HepG2 (cell line): ENCODE data around the gene TTC38. TPM values are rescaled to one million over a fixed set of nuclear protein-coding genes. Genes with fewer than 3 reads are reported as not detected.
A peak's percentile ranks its signal among the peaks of the same experiment; 100 is the strongest.

ENCODE experiments used
- ATAC-seq: fragments of 200-7000 bp; cut with Tn5 transposase; 3 replicates; pipeline ENCODE4 v1.9.1; 2020; ENCODE audit warnings: mild to moderate bottlenecking, moderate library complexity
- BruUV-seq: library from RNA; stranded (reverse); fragments of 400-500 nt; replicated peaks from 2 replicates; lab custom pipeline; 2021; lab: Mats Ljungman, UMichigan
- CTCF ChIA-PET: fragments of 300-600 bp; formaldehyde crosslinking; extraction: SDS; loops from one replicate; lab custom pipeline; 2021; ENCODE audit warnings: low total read pairs, inconsistent platforms, low intra/inter-chr PET ratio; lab: Yijun Ruan, JAX
- POLR2A ChIA-PET: fragments of 350-600 bp; sonication (Branson Sonifier 250); formaldehyde crosslinking; loops from one replicate; lab custom pipeline; 2020; ENCODE audit warnings: antibody characterized with exemption, inconsistent platforms; lab: Yijun Ruan, JAX
- DNase-seq: peaks from one replicate; pipeline ENCODE4 v3.0.0-alpha.2; 2015; ENCODE audit warnings: low spot score
- FAIRE-seq: peaks from 3 replicates; lab custom pipeline; 2011; peaks lifted over from hg19 to GRCh38; lab: Jason Lieb, UNC
- H2AFZ ChIP-seq: one replicate; pipeline ENCODE4 v1.6.1; 2011; ENCODE audit warnings: low read length, inconsistent platforms
- H3K27ac ChIP-seq: fragments of 300-600 bp; 3 replicates; pipeline ENCODE4 v1.8.0; 2011; ENCODE audit warnings: mixed run types, mild to moderate bottlenecking, mixed read lengths, low read length, inconsistent platforms; ENCODE audit not compliant: insufficient read depth; ENCODE audit errors: extremely low read length
- H3K27me3 ChIP-seq, 2 experiments: fragments of 200-600 bp in 1 of 2; 2 replicates in 1 of 2; 3 replicates in 1 of 2; pipeline versions ENCODE4 v1.6.0 to v1.8.0; 2011; ENCODE audit warnings: low read length in 2 of 2, mild to moderate bottlenecking in 2 of 2, moderate library complexity in 2 of 2, inconsistent platforms in 1 of 2; ENCODE audit not compliant: insufficient read depth in 2 of 2, control insufficient read depth in 1 of 2
- H3K36me3 ChIP-seq, 2 experiments: fragments of 200-600 bp in 1 of 2; replicated peaks in 1 of 2; 2 replicates in 1 of 2; 3 replicates in 1 of 2; pipeline versions ENCODE4 v1.5.1 to v1.8.0; 2011; ENCODE audit warnings: low read length in 2 of 2, inconsistent platforms in 1 of 2; ENCODE audit not compliant: insufficient read depth in 2 of 2, control insufficient read depth in 1 of 2
- H3K4me1 ChIP-seq: 2 replicates; pipeline ENCODE4 v1.5.1; 2012; ENCODE audit warnings: low read length, inconsistent platforms; ENCODE audit not compliant: insufficient read depth
- H3K4me2 ChIP-seq: 2 replicates; pipeline ENCODE4 v1.6.0; 2011; ENCODE audit warnings: low read depth, low read length, inconsistent platforms
- H3K4me3 ChIP-seq, 3 experiments: fragments of 200-600 bp in 1 of 3; sonication (generic), shearing (Covaris generic) in 1 of 3; replicated peaks in 1 of 3; 2 replicates each; pipeline ENCODE4 v1.5.1; 2011 to 2016; ENCODE audit warnings: low read length in 3 of 3, inconsistent platforms in 2 of 3, low read depth in 2 of 3, mild to moderate bottlenecking in 2 of 3, control low read depth in 1 of 3, mixed read lengths in 1 of 3; ENCODE audit not compliant: insufficient read depth in 1 of 3
- H3K79me2 ChIP-seq: one replicate; pipeline ENCODE4 v1.6.1; 2011; ENCODE audit warnings: low read length, inconsistent platforms; ENCODE audit not compliant: insufficient read depth
- H3K9ac ChIP-seq: 2 replicates; pipeline ENCODE4 v1.6.0; 2011; ENCODE audit warnings: mild to moderate bottlenecking, low read depth, low read length, inconsistent platforms; ENCODE audit not compliant: insufficient read depth
- H3K9me3 ChIP-seq: 2 replicates; pipeline ENCODE4 v1.5.1; 2012; ENCODE audit warnings: mild to moderate bottlenecking, low read length
- H4K20me1 ChIP-seq: 2 replicates; pipeline ENCODE4 v1.6.0; 2011; ENCODE audit warnings: inconsistent platforms, mild to moderate bottlenecking, low read length, moderate library complexity; ENCODE audit not compliant: insufficient read depth
- CBX5 ChIP-seq: sonication (generic); formaldehyde crosslinking; IDR thresholded peaks from 2 replicates; pipeline ENCODE4 v1.4.0; 2020; ENCODE audit warnings: missing genetic modification reagents, borderline replicate concordance
- CENPT ChIP-seq: sonication (generic); formaldehyde crosslinking; IDR thresholded peaks from 2 replicates; pipeline ENCODE4 v1.8.0; 2022; ENCODE audit warnings: low read depth, mild to moderate bottlenecking, moderate library complexity, missing genetic modification reagents
- DMAP1 ChIP-seq: IDR thresholded peaks from 2 replicates; pipeline ENCODE4 v1.6.1; 2016
- EED ChIP-seq: sonication (generic); formaldehyde crosslinking; IDR thresholded peaks from 2 replicates; pipeline ENCODE4 v1.5.0; 2020; ENCODE audit warnings: mild to moderate bottlenecking, missing genetic modification reagents
- HDAC1 ChIP-seq: sonication (generic); formaldehyde crosslinking; IDR thresholded peaks from 2 replicates; pipeline ENCODE4 v1.5.1; 2020; ENCODE audit warnings: mild to moderate bottlenecking, missing genetic modification reagents
- HNRNPL ChIP-seq: fragments of 200-400 bp; formaldehyde crosslinking; IDR thresholded peaks from 2 replicates; pipeline ENCODE4 v1.6.1; 2017; ENCODE audit warnings: mild to moderate bottlenecking, low read depth, low read length
- IKZF1 ChIP-seq: fragments of 450-650 bp; IDR thresholded peaks from 2 replicates; pipeline ENCODE4 v1.7.1; 2016
- MED13 ChIP-seq: sonication (generic); formaldehyde crosslinking; IDR thresholded peaks from 2 replicates; pipeline ENCODE4 v1.5.0; 2020; ENCODE audit warnings: missing genetic modification reagents
- MEIS2 ChIP-seq: sonication (generic); formaldehyde crosslinking; IDR thresholded peaks from 2 replicates; pipeline ENCODE4 v1.9.0; 2021; ENCODE audit warnings: mild to moderate bottlenecking, missing genetic modification reagents
- NKX3-1 ChIP-seq: sonication (generic); formaldehyde crosslinking; IDR thresholded peaks from 2 replicates; pipeline ENCODE4 v1.5.0; 2020; ENCODE audit warnings: missing genetic modification reagents
- NONO ChIP-seq, 2 experiments: fragments of 450-650 bp in 1 of 2; sonication (generic) in 1 of 2; formaldehyde crosslinking in 1 of 2; IDR thresholded peaks in 1 of 2; conservative IDR thresholded peaks in 1 of 2; 2 replicates each; pipeline versions ENCODE4 v1.6.1 to v1.8.0; 2017 to 2022; ENCODE audit warnings: mild to moderate bottlenecking in 1 of 2, missing genetic modification reagents in 1 of 2, moderate library complexity in 1 of 2
- PLRG1 ChIP-seq: fragments of 450-650 bp; conservative IDR thresholded peaks from 2 replicates; pipeline ENCODE4 v1.6.1; 2016
- POLR2A ChIP-seq, 2 experiments: IDR thresholded peaks; 2 replicates each; pipeline ENCODE4 v1.6.1; 2011; ENCODE audit warnings: low read depth in 2 of 2, low read length in 2 of 2, mild to moderate bottlenecking in 1 of 2, moderate library complexity in 1 of 2; ENCODE audit not compliant: insufficient read depth in 1 of 2
- RBM22 ChIP-seq: fragments of 200-400 bp; formaldehyde crosslinking; optimal IDR thresholded peaks from 2 replicates; pipeline ENCODE3; 2017; ENCODE audit warnings: mild to moderate bottlenecking, low read length, moderate library complexity
- STAT5B ChIP-seq: sonication (generic); formaldehyde crosslinking; IDR thresholded peaks from 2 replicates; pipeline ENCODE4 v1.4.0; 2020; ENCODE audit warnings: missing genetic modification reagents
- THYN1 ChIP-seq: sonication (generic); formaldehyde crosslinking; IDR thresholded peaks from 2 replicates; pipeline ENCODE4 v1.8.1; 2023; ENCODE audit warnings: low read depth, mild to moderate bottlenecking, moderate library complexity, missing genetic modification reagents, borderline replicate concordance
- ZBTB21 ChIP-seq: sonication (generic); formaldehyde crosslinking; IDR thresholded peaks from 2 replicates; pipeline ENCODE4 v1.4.0; 2020; ENCODE audit warnings: missing genetic modification reagents
- ZMYM4 ChIP-seq: sonication (generic); formaldehyde crosslinking; IDR thresholded peaks from 2 replicates; pipeline ENCODE4 v1.8.1; 2023; ENCODE audit warnings: mild to moderate bottlenecking, missing genetic modification reagents
- ZNF605 ChIP-seq: sonication (generic); formaldehyde crosslinking; IDR thresholded peaks from 2 replicates; pipeline ENCODE4 v1.8.0; 2022; ENCODE audit warnings: mild to moderate bottlenecking, missing genetic modification reagents
- ZNF614 ChIP-seq: IDR thresholded peaks from 2 replicates; pipeline ENCODE4 v1.6.1; 2018; ENCODE audit warnings: missing biosample characterization, missing genetic modification reagents, inconsistent platforms, borderline replicate concordance
- WGBS: methylation state at CpG from one replicate; pipeline ENCODE4 v1.1.6; 2017; ENCODE audit warnings: low lambda C conversion rate; 5-methylcytosine and 5-hydroxymethylcytosine counted together
- in situ Hi-C: cut with HindIII; loops from 2 replicates; pipeline ENCODE4 v1.10.0; 2017; ENCODE audit warnings: low pct_unique_long_range_greater_than_20kb; ENCODE audit not compliant: extremely low pct_ligation_motif_present
- intact Hi-C: fragments of 100-400 bp; cut with micrococcal nuclease; formaldehyde crosslinking; loops from one replicate; pipeline ENCODE4 v1.10.0; 2022; ENCODE audit not compliant: unreplicated experiment
- polyA plus RNA-seq, 8 experiments: library from polyadenylated mRNA; depleted of rRNA in 3 of 8; stranded (reverse) in 7 of 8; unstranded in 1 of 8; fragments of >200 nt; fragmentation: Illumina TruSeq in 4 of 8; extraction: Trizol in 4 of 8; gene quantifications; 2 replicates each; pipeline versions ENCODE4 v1.2.1 to v1.2.3, GENCODE V29; 2011 to 2016; ENCODE audit warnings: low read depth in 4 of 8, missing spikeins in 1 of 8, mixed read lengths in 1 of 8; ENCODE audit not compliant: insufficient read depth in 1 of 8
- total RNA-seq, 5 experiments: library from RNA; depleted of rRNA; stranded (reverse); fragments of >200 nt; fragmentation: Illumina TruSeq; extraction: Trizol; gene quantifications; 2 replicates each; pipeline ENCODE4 v1.2.3, GENCODE V29; 2016; ENCODE audit warnings: low read depth in 1 of 5

Gene TTC38
- total and polyA plus RNA-seq, 2 of the 13 experiments (the other 11 are each of a cell fraction or from before 2014, with no cell fraction given): 101 to 105 TPM

- no peak for ATAC-seq
- WGBS: 95% methylated on average over 12 of the region's 12 CpGs
- POLR2A ChIA-PET: no interaction called here
Measured at GRCh38 chr22:46237453-46238124, 30.2 kb upstream of the TTC38 start.

GRCh38 chr22:46238541-46238940 is 29.3 kb upstream of the TTC38 start:
- H4K20me1 ChIP-seq: no peaks in the 10 kb centered on the region
- H3K27me3 ChIP-seq: no peaks in the 10 kb centered on the region
- no peak overlapping the region for H3K9ac ChIP-seq
- DNase-seq (no peak), FAIRE-seq (no peak), ATAC-seq (no peak)
- no peak overlapping the region for H3K27ac ChIP-seq
- H3K79me2 ChIP-seq: no peaks in the 10 kb centered on the region
- in situ Hi-C loops: no loop called here
- WGBS: 93% methylated on average over 14 of the region's 16 CpGs
- ChIA-PET CTCF (no interaction called here), POLR2A (no interaction called here)
- H3K9me3 ChIP-seq: no peaks in the 10 kb centered on the region
- BruUV-seq: no TSS peak
- no peak overlapping the region for H3K4me2 ChIP-seq
- TF ChIP-seq RBM22 (peak; percentile 20), ZNF614 (CRISPR knock-in tag) (no peak)
- intact Hi-C loops: no loop called here
- no peak overlapping the region for H2AFZ ChIP-seq
- H3K4me1 ChIP-seq: peaks cover 14% of the 10 kb centered on the region
- peaks cover 6 to 32% of the 10 kb centered on the region in 2 experiments; a peak in 4 of 5 replicates for H3K36me3 ChIP-seq
- H3K4me3 ChIP-seq: no peak overlapping the region

More at GRCh38 chr22:46237453-46238124, 30.2 kb upstream of the TTC38 start:
- CTCF ChIA-PET: no interaction called here
- Histone ChIP-seq H3K27me3 (no peaks in the 10 kb centered on the region), H3K9me3 (no peaks in the 10 kb centered on the region), H3K27ac (no peak overlapping the region), H3K9ac (no peak overlapping the region), H2AFZ (no peak overlapping the region), H3K36me3 (peaks cover 6 to 37% of the 10 kb centered on the region in 2 experiments; a peak in 4 of 5 replicates), H4K20me1 (no peaks in the 10 kb centered on the region), H3K79me2 (no peaks in the 10 kb centered on the region), H3K4me2 (no peak overlapping the region), H3K4me3 (no peak overlapping the region), H3K4me1 (peaks cover 14% of the 10 kb centered on the region)
- in situ Hi-C loops (no loop called here), intact Hi-C loops (no loop called here)
- BruUV-seq: no TSS peak
- DNase-seq (no peak), FAIRE-seq (no peak)
- TF ChIP-seq THYN1: no peak
- no peak for TF ChIP-seq CENPT (CRISPR knock-in tag)
- no peak for TF ChIP-seq ZMYM4 (CRISPR knock-in tag)
- TF ChIP-seq MEIS2 (CRISPR knock-in tag): no peak
- no peak for TF ChIP-seq RBM22
- no peak for TF ChIP-seq IKZF1
- no peak for TF ChIP-seq ZNF605 (CRISPR knock-in tag)
- TF ChIP-seq POLR2A (IDR thresholded peaks at IDR 0.05; ENCODE audit: insufficient read depth in 1 of 2, low read depth in 2 of 2, low read length in 2 of 2): no peak
- TF ChIP-seq NKX3-1 (CRISPR knock-in tag): no peak
- TF ChIP-seq DMAP1 (CRISPR knock-in tag): no peak
- TF ChIP-seq STAT5B (CRISPR knock-in tag): no peak
- TF ChIP-seq NONO (IDR thresholded peaks at IDR 0.05): no peak
- no peak for TF ChIP-seq NONO (CRISPR knock-in tag; conservative IDR thresholded peaks at IDR 0.05)
- no peak for TF ChIP-seq HNRNPL
- no peak for TF ChIP-seq MED13 (CRISPR knock-in tag)
- no peak for TF ChIP-seq PLRG1
- TF ChIP-seq HDAC1: no peak
- no peak for TF ChIP-seq CBX5 (CRISPR knock-in tag)
- no peak for TF ChIP-seq EED (CRISPR knock-in tag)
- TF ChIP-seq ZBTB21 (CRISPR knock-in tag): no peak
